BJ (cell line): Measurements from ENCODE around the gene OSCP1. TPM values are rescaled to one million over a fixed set of nuclear protein-coding genes. Genes with fewer than 3 reads are reported as not detected.

Experiments
- CTCF ChIA-PET: fragments of 350-600 bp; formaldehyde crosslinking; extraction: SDS; loops from one replicate; lab custom pipeline; 2021; ENCODE audit warnings: antibody characterized with exemption, inconsistent platforms; lab: Yijun Ruan, JAX
- POLR2A ChIA-PET: fragments of 300-600 bp; sonication (Branson Sonifier 250); formaldehyde crosslinking; extraction: SDS; loops from one replicate; lab custom pipeline; 2021; ENCODE audit warnings: antibody characterized with exemption; lab: Charles Lee
- DNase-seq: peaks from one replicate; pipeline ENCODE4 v3.0.0-alpha.2; 2011; ENCODE audit warnings: low read depth
- H3K27me3 ChIP-seq: 2 replicates; pipeline ENCODE4 v1.6.0; 2011; ENCODE audit warnings: low read length; ENCODE audit not compliant: control insufficient read depth, insufficient read depth
- H3K36me3 ChIP-seq: 2 replicates; pipeline ENCODE4 v1.5.1; 2011; ENCODE audit warnings: low read length; ENCODE audit not compliant: control insufficient read depth, insufficient read depth
- H3K4me3 ChIP-seq: 2 replicates; pipeline ENCODE4 v1.5.1; 2011; ENCODE audit warnings: low read depth, mild to moderate bottlenecking, control low read depth, low read length
- CTCF ChIP-seq: IDR thresholded peaks from 2 replicates; pipeline ENCODE4 v1.5.1; 2011; ENCODE audit warnings: low read depth, mild to moderate bottlenecking, control low read depth, inconsistent platforms, low read length, moderate library complexity; ENCODE audit not compliant: insufficient read depth
- polyA plus RNA-seq: library from polyadenylated mRNA; depleted of rRNA; stranded (reverse); fragments of >200 nt; gene quantifications from 2 replicates; pipeline ENCODE4 v1.2.3, GENCODE V29; 2011

OSCP1 gene
- polyA plus RNA-seq, 1 experiment, result 11.5 TPM

GRCh38 chr1:36411674-36412648 is 38.3 kb downstream of the OSCP1 start:
- Histone ChIP-seq H3K27me3 (no peaks in the 10 kb centered on the region), H3K4me3 (no peak overlapping the region), H3K36me3 (no peaks in the 10 kb centered on the region)
- POLR2A ChIA-PET, result no interaction called here
- DNase-seq, result no peak
- TF ChIP-seq CTCF, result no peak
- CTCF ChIA-PET, result interaction anchor here (0.7 to 3.7 kb wide), 6 partner anchors 8 to 69 kb away, joined by 3 to 18 read pairs (median 4); partner anchors contain the start of gene OSCP1

DNA sequence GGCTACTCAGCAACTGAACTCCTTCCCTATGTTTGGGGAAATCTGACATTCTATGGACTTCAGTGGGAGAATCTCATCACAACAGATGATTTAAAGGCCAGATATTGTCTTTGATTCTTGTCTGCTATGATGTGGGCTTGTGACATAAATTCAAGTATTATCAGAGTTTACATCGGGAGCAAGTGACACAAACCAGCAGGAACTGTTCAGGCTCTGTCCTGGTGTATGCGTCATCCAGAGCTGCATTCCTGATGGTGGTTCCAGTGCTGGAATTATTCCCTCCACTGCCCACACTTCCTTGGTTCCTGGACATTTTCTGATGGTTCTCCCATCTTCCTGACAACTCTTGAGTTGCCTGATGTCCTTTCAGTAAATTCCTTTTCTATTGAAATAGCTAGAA is 41.8 kb downstream of the OSCP1 start:
- H3K27me3 ChIP-seq, result no peaks in the 10 kb centered on the region
- ChIA-PET POLR2A (no interaction called here), CTCF (interaction anchor here (1.1 kb wide), 2 partner anchors 9 to 66 kb away, joined by 3 to 5 read pairs; no protein-coding TSS in a partner anchor)
- H3K4me3 ChIP-seq, result no peak overlapping the region
- DNase-seq, result no peak
- TF ChIP-seq CTCF, result no peak
- H3K36me3 ChIP-seq, result no peaks in the 10 kb centered on the region

GRCh38 chr1:36406440-36406839 is 43.8 kb downstream of the OSCP1 start:
- ChIA-PET POLR2A (no interaction called here), CTCF (interaction anchor here (0.6 kb wide), 1 partner anchor 43 kb away, joined by 3 read pairs; no protein-coding TSS in a partner anchor)
- H3K27me3 ChIP-seq, result no peaks in the 10 kb centered on the region
- no peaks in the 10 kb centered on the region for H3K36me3 ChIP-seq
- DNase-seq, result no peak
- no peak overlapping the region for H3K4me3 ChIP-seq
- no peak for TF ChIP-seq CTCF

DNA sequence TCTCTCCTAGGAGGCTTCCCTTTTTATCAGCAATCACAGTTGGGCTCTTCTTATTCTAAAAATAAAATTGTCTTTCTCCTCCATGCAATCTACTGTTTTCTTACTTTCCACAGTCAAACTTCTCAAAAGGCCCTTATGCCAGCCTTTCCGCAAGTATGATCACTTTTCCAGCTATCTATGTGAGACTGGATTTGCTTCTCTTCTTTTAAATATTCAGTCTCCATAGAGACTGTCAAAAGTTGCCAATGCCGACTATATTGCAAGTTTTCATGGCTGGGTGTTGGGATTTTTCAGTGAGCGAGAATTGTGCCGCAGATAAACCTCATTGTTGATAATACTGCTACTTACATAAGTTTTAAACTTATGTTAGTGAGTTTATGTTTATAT is 47.8 kb downstream of the OSCP1 start:
- CTCF ChIA-PET, result interaction anchor here (0.7 to 1.3 kb wide), 2 partner anchors 34 to 103 kb away, joined by 3 to 4 read pairs; no protein-coding TSS in a partner anchor
- H3K4me3 ChIP-seq, result no peak overlapping the region
- POLR2A ChIA-PET, result no interaction called here

More for the DNA sequence above, 47.8 kb downstream of the OSCP1 start:
- Histone ChIP-seq H3K36me3 (no peaks in the 10 kb centered on the region), H3K27me3 (no peaks in the 10 kb centered on the region)
- TF ChIP-seq CTCF, result no peak
- no peak for DNase-seq
